H9 (cell line): ENCODE data around the gene LYRM2. TPM values are rescaled to one million over a fixed set of nuclear protein-coding genes. Genes with fewer than 3 reads are reported as not detected.

Experiments
- DNase-seq: peaks from one replicate; pipeline ENCODE4 v3.0.0-alpha.2; 2017
- H2AFZ ChIP-seq: one replicate; pipeline ENCODE4 v1.6.1; 2013; ENCODE audit warnings: mild to moderate bottlenecking, low read length, control low read depth, moderate library complexity
- H2AK5ac ChIP-seq: 2 replicates; pipeline ENCODE4 v1.6.1; 2013; ENCODE audit warnings: low read length, control low read depth, mixed read lengths; ENCODE audit not compliant: insufficient read length
- H2BK120ac ChIP-seq: one replicate; pipeline ENCODE4 v1.6.1; 2013; ENCODE audit warnings: low read depth, mild to moderate bottlenecking, low read length, control low read depth, inconsistent platforms; ENCODE audit not compliant: poor library complexity, severe bottlenecking
- H2BK12ac ChIP-seq: 2 replicates; pipeline ENCODE4 v1.6.1; 2013; ENCODE audit warnings: low read length, control low read depth, mixed read lengths, low read depth; ENCODE audit not compliant: insufficient read length
- H2BK15ac ChIP-seq: 2 replicates; pipeline ENCODE4 v1.6.1; 2013; ENCODE audit warnings: low read depth, low read length, control low read depth
- H2BK20ac ChIP-seq: one replicate; pipeline ENCODE4 v1.6.1; 2013; ENCODE audit warnings: low read depth, mild to moderate bottlenecking, low read length, control low read depth, inconsistent platforms; ENCODE audit not compliant: poor library complexity, severe bottlenecking
- H2BK5ac ChIP-seq: 2 replicates; pipeline ENCODE4 v1.6.1; 2013; ENCODE audit warnings: low read length, control low read depth, mixed read lengths; ENCODE audit not compliant: insufficient read length
- H3K14ac ChIP-seq: 2 replicates; pipeline ENCODE4 v1.6.1; 2013; ENCODE audit warnings: low read length, control low read depth; ENCODE audit not compliant: insufficient read depth
- H3K18ac ChIP-seq: 2 replicates; pipeline ENCODE4 v1.6.1; 2013; ENCODE audit warnings: low read depth, mild to moderate bottlenecking, mixed read lengths, low read length, control low read depth; ENCODE audit not compliant: insufficient read length
- H3K23ac ChIP-seq: 2 replicates; pipeline ENCODE4 v1.6.1; 2013; ENCODE audit warnings: low read length, control low read depth, mixed read lengths, low read depth; ENCODE audit not compliant: insufficient read length
- H3K23me2 ChIP-seq: 2 replicates; pipeline ENCODE4 v1.6.1; 2013; ENCODE audit warnings: low read depth, mild to moderate bottlenecking, mixed read lengths, low read length, control low read depth; ENCODE audit not compliant: insufficient read length, poor library complexity, severe bottlenecking
- H3K27ac ChIP-seq: 2 replicates; pipeline ENCODE4 v1.5.1; 2013; ENCODE audit warnings: low read length, control low read depth, mixed read lengths, low read depth; ENCODE audit not compliant: insufficient read length
- H3K27me3 ChIP-seq: 2 replicates; pipeline ENCODE4 v1.6.1; 2013; ENCODE audit warnings: low read length, control low read depth, inconsistent platforms; ENCODE audit not compliant: insufficient read depth
- H3K4ac ChIP-seq: 2 replicates; pipeline ENCODE4 v1.6.1; 2013; ENCODE audit warnings: low read depth, mild to moderate bottlenecking, control low read depth, inconsistent platforms, low read length, moderate library complexity
- H3K4me1 ChIP-seq: 2 replicates; pipeline ENCODE4 v1.6.1; 2013; ENCODE audit warnings: low read length, control low read depth, inconsistent platforms; ENCODE audit not compliant: insufficient read depth
- H3K4me2 ChIP-seq: 2 replicates; pipeline ENCODE4 v1.6.1; 2013; ENCODE audit warnings: low read length, control low read depth, mixed read lengths; ENCODE audit not compliant: insufficient read length, insufficient read depth
- H3K56ac ChIP-seq: 2 replicates; pipeline ENCODE4 v1.6.1; 2013; ENCODE audit warnings: low read depth, mild to moderate bottlenecking, mixed read lengths, low read length, control low read depth; ENCODE audit not compliant: insufficient read length
- H3K79me1 ChIP-seq: 2 replicates; pipeline ENCODE4 v1.6.1; 2013; ENCODE audit warnings: low read depth, mild to moderate bottlenecking, moderate library complexity, low read length, control low read depth, inconsistent platforms; ENCODE audit not compliant: insufficient read depth, poor library complexity, severe bottlenecking
- H3K79me2 ChIP-seq: 2 replicates; pipeline ENCODE4 v1.6.1; 2013; ENCODE audit warnings: low read length, control low read depth, inconsistent platforms; ENCODE audit not compliant: insufficient read depth
- H3K9ac ChIP-seq: 2 replicates; pipeline ENCODE4 v1.6.1; 2013; ENCODE audit warnings: low read length, control low read depth, mixed read lengths; ENCODE audit not compliant: insufficient read length; ENCODE audit errors: extremely low read depth
- H3K9me3 ChIP-seq: one replicate; pipeline ENCODE4 v1.6.1; 2013; ENCODE audit warnings: low read depth, low read length, inconsistent platforms; ENCODE audit not compliant: control insufficient read depth
- H3T11ph ChIP-seq: one replicate; pipeline ENCODE4 v1.6.1; 2013; ENCODE audit warnings: mild to moderate bottlenecking, low read length, control low read depth, inconsistent platforms
- H4K20me1 ChIP-seq: one replicate; pipeline ENCODE4 v1.6.1; 2013; ENCODE audit not compliant: control insufficient read depth, insufficient read length, insufficient read depth
- H4K5ac ChIP-seq: 2 replicates; pipeline ENCODE4 v1.6.1; 2013; ENCODE audit warnings: low read depth, mild to moderate bottlenecking, mixed read lengths, low read length, control low read depth; ENCODE audit not compliant: insufficient read length
- H4K8ac ChIP-seq: replicated peaks from 2 replicates; pipeline ENCODE4 v1.6.1; 2013; ENCODE audit warnings: low read length, control low read depth, mixed read lengths, low read depth; ENCODE audit not compliant: insufficient read length
- H4K91ac ChIP-seq: 2 replicates; pipeline ENCODE4 v1.6.1; 2013; ENCODE audit warnings: low read depth, mild to moderate bottlenecking, moderate library complexity, mixed read lengths, low read length, control low read depth; ENCODE audit not compliant: insufficient read length
- H3K27ac Mint-ChIP-seq, 3 experiments: 2 replicates in 2 of 3; 3 replicates in 1 of 3; pipeline ENCODE4 v1.8.0; 2020 to 2021; ENCODE audit warnings: mixed read lengths in 3 of 3, mild to moderate bottlenecking in 1 of 3, moderate library complexity in 1 of 3
- H3K27me3 Mint-ChIP-seq: 2 replicates; pipeline ENCODE4 v1.8.0; 2021; ENCODE audit warnings: low read depth, mild to moderate bottlenecking, moderate library complexity, mixed read lengths
- H3K36me3 Mint-ChIP-seq, 3 experiments: 2 replicates in 2 of 3; 3 replicates in 1 of 3; pipeline ENCODE4 v1.8.0; 2020 to 2021; ENCODE audit warnings: low read depth in 3 of 3, mixed read lengths in 3 of 3; ENCODE audit not compliant: insufficient read depth in 1 of 3
- H3K4me1 Mint-ChIP-seq, 2 experiments: 2 replicates each; pipeline ENCODE4 v1.8.0; 2020; ENCODE audit warnings: mixed read lengths in 2 of 2
- H3K4me3 Mint-ChIP-seq, 2 experiments: 2 replicates in 1 of 2; 3 replicates in 1 of 2; pipeline ENCODE4 v1.8.0; 2020 to 2021; ENCODE audit warnings: mild to moderate bottlenecking in 2 of 2, mixed read lengths in 2 of 2, moderate library complexity in 1 of 2
- H3K9me3 Mint-ChIP-seq, 2 experiments: 2 replicates in 1 of 2; 3 replicates in 1 of 2; pipeline ENCODE4 v1.8.0; 2020; ENCODE audit warnings: mild to moderate bottlenecking in 2 of 2, mixed read lengths in 2 of 2, moderate library complexity in 1 of 2
- CTCF ChIP-seq: fragments of 200-600 bp; sonication (generic); conservative IDR thresholded peaks from 3 replicates; pipeline ENCODE4 v1.8.0; 2021; ENCODE audit warnings: antibody characterized with exemption, mild to moderate bottlenecking
- WGBS: extraction: QIAGEN DNeasy Blood & Tissue Kit; methylation state at CpG from one replicate; pipeline ENCODE4 v1.1.7; 2013; ENCODE audit warnings: missing lambda C conversion rate, low lambda C conversion rate, mixed read lengths; ENCODE audit not compliant: insufficient read length; ENCODE audit errors: extremely low coverage; 5-methylcytosine and 5-hydroxymethylcytosine counted together
- total RNA-seq: library from RNA; stranded (reverse); gene quantifications from 2 replicates; pipeline ENCODE4 v1.2.1, GENCODE V29; 2021

The LYRM2 gene
- total RNA-seq, 1 experiment from 2014 or later = 29.8 TPM

DNA sequence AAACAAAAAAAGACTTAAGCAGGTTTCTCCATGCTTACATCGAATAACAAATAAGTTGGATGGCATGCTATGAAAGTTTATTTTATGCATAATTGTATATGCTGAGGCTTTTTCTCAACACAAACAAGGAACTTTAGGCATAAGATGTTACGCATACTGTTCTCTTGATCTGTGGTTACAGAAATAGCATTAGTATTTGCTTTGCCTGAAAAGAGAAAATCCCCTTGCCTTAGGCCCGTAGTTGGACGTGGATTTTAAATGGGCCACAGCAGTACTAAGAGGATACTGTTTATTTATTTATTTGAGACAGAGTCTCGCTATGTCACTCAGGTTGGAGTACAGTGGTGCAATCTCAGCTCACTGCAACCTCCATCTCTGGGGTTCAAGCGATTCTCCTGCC lies 19.0 kb downstream of the LYRM2 start:
- Histone ChIP-seq H2BK12ac (no peak overlapping the region), H2AK5ac (no peak overlapping the region), H4K8ac (no peak overlapping the region), H3K27ac (no peak overlapping the region), H3K4ac (no peak overlapping the region), H3K56ac (no peak overlapping the region), H3K14ac (no peak overlapping the region), H3K4me2 (no peak overlapping the region), H2BK15ac (no peak overlapping the region), H3K4me1 (no peaks in the 10 kb centered on the region), H4K5ac (no peak overlapping the region), H4K20me1 (no peaks in the 10 kb centered on the region), H4K91ac (no peak overlapping the region), H3K27me3 (no peaks in the 10 kb centered on the region), H3K79me2 (no peaks in the 10 kb centered on the region), H3K9ac (no peak overlapping the region), H3K23me2 (no peaks in the 10 kb centered on the region), H2BK20ac (no peak overlapping the region), H2AFZ (no peak overlapping the region), H3K9me3 (no peaks in the 10 kb centered on the region), H3K23ac (no peak overlapping the region), H2BK120ac (no peak overlapping the region), H3K79me1 (no peaks in the 10 kb centered on the region), H2BK5ac (no peak overlapping the region), H3K18ac (no peak overlapping the region), H3T11ph (no peak overlapping the region)
- Mint-ChIP-seq H3K4me3 (no peak overlapping the region), H3K4me1 (peaks cover 3 to 6% of the 10 kb centered on the region in 2 experiments; a peak in 3 of 4 replicates), H3K27ac (no peak overlapping the region), H3K9me3 (no peaks in the 10 kb centered on the region), H3K36me3 (no peaks in the 10 kb centered on the region; a peak in 1 of 7 replicates), H3K27me3 (no peaks in the 10 kb centered on the region)
- no CpG with 5 or more reads among the region's 6 CpGs for WGBS
- no peak for TF ChIP-seq CTCF
- DNase-seq = no peak
